ENCODE measurements around the gene PGLYRP1. TPM values are rescaled to one million over a fixed set of nuclear protein-coding genes. Genes with fewer than 3 reads are reported as not detected.

Gene PGLYRP1
- total RNA-seq, 2 donors from 2014 or later: not detected

- DNase-seq (ENCODE audit: low spot score): no peak
- intact Hi-C loops (cut with DNase I): loop anchor here (2.0 to 5.0 kb wide), 2 partner anchors 163 to 241 kb away; no protein-coding TSS in a partner anchor
- WGBS: 73% methylated on average over 3 of the region's 3 CpGs
- H3K9me3 ChIP-seq: no peaks in the 10 kb centered on the region
- H3K27me3 ChIP-seq (replicated peaks; ENCODE audit: insufficient read depth): no peaks in the 10 kb centered on the region
- no peaks in the 10 kb centered on the region for H3K4me1 ChIP-seq (replicated peaks)
- no peak overlapping the region for H3K4me3 ChIP-seq
- no peak overlapping the region for H3K27ac ChIP-seq
- no peak for TF ChIP-seq POLR2AphosphoS5 (IDR thresholded peaks at IDR 0.05)
- TF ChIP-seq CTCF (IDR thresholded peaks at IDR 0.05): no peak
- TF ChIP-seq POLR2A (IDR thresholded peaks at IDR 0.05): no peak
- H3K36me3 ChIP-seq: no peaks in the 10 kb centered on the region
Observed at GRCh38 chr19:46025835-46026234, 3.0 kb upstream of the PGLYRP1 start.

- intact Hi-C loops (cut with DNase I): no loop called here
- no peak overlapping the region for H3K4me3 ChIP-seq
- no peaks in the 10 kb centered on the region for H3K9me3 ChIP-seq
- no peaks in the 10 kb centered on the region for H3K4me1 ChIP-seq (replicated peaks)
- no peaks in the 10 kb centered on the region for H3K27me3 ChIP-seq (replicated peaks; ENCODE audit: insufficient read depth)
- 63% methylated on average over 11 of the region's 11 CpGs for WGBS
- no peak for TF ChIP-seq CTCF (IDR thresholded peaks at IDR 0.05)
- no peak for TF ChIP-seq POLR2AphosphoS5 (IDR thresholded peaks at IDR 0.05)
- no peak for TF ChIP-seq POLR2A (IDR thresholded peaks at IDR 0.05)
- no peaks in the 10 kb centered on the region for H3K36me3 ChIP-seq
- no peak overlapping the region for H3K27ac ChIP-seq
- no peak for DNase-seq (ENCODE audit: low spot score)
Observed at GRCh38 chr19:46023311-46023779, 492 bp upstream of the PGLYRP1 start.

- 55% methylated on average over 12 of the region's 12 CpGs for WGBS
- no peaks in the 10 kb centered on the region for H3K4me1 ChIP-seq (replicated peaks)
- H3K4me3 ChIP-seq: no peak overlapping the region
- no peak for TF ChIP-seq POLR2AphosphoS5 (IDR thresholded peaks at IDR 0.05)
- TF ChIP-seq POLR2A (IDR thresholded peaks at IDR 0.05): no peak
- TF ChIP-seq CTCF (IDR thresholded peaks at IDR 0.05): no peak
- H3K27ac ChIP-seq: no peak overlapping the region
- no peak for DNase-seq (ENCODE audit: low spot score)
- H3K27me3 ChIP-seq (replicated peaks; ENCODE audit: insufficient read depth): no peaks in the 10 kb centered on the region
- H3K9me3 ChIP-seq: no peaks in the 10 kb centered on the region
- no peaks in the 10 kb centered on the region for H3K36me3 ChIP-seq
- intact Hi-C loops (cut with DNase I): no loop called here
Observed at GRCh38 chr19:46022061-46022430, 807 bp downstream of the PGLYRP1 start.

- no peaks in the 10 kb centered on the region for H3K36me3 ChIP-seq
- H3K9me3 ChIP-seq: no peaks in the 10 kb centered on the region
- H3K4me3 ChIP-seq: no peak overlapping the region
- no peaks in the 10 kb centered on the region for H3K27me3 ChIP-seq (replicated peaks; ENCODE audit: insufficient read depth)
- TF ChIP-seq CTCF (IDR thresholded peaks at IDR 0.05): peak in 2 of 4 experiments; percentile 28 to 51
- no peak for TF ChIP-seq POLR2A (IDR thresholded peaks at IDR 0.05)
- TF ChIP-seq POLR2AphosphoS5 (IDR thresholded peaks at IDR 0.05): peak; percentile 19
- intact Hi-C loops (cut with DNase I): no loop called here
- WGBS: 43% methylated on average over 11 of the region's 11 CpGs
- peak; percentile 58 for DNase-seq (ENCODE audit: low spot score)
- no peak overlapping the region for H3K27ac ChIP-seq
- H3K4me1 ChIP-seq (replicated peaks): no peaks in the 10 kb centered on the region
Observed at GRCh38 chr19:46021531-46022041, 1.3 kb downstream of the PGLYRP1 start.

GRCh38 chr19:46020819-46021125 lies 2.1 kb downstream of the PGLYRP1 start:
- Histone ChIP-seq H3K36me3 (no peaks in the 10 kb centered on the region), H3K4me3 (no peak overlapping the region), H3K27me3 (replicated peaks; ENCODE audit: insufficient read depth) (no peaks in the 10 kb centered on the region), H3K9me3 (no peaks in the 10 kb centered on the region), H3K4me1 (replicated peaks) (peaks cover 5% of the 10 kb centered on the region), H3K27ac (no peak overlapping the region)
- TF ChIP-seq POLR2A (IDR thresholded peaks at IDR 0.05): no peak
- no peak for TF ChIP-seq POLR2AphosphoS5 (IDR thresholded peaks at IDR 0.05)
- TF ChIP-seq CTCF (IDR thresholded peaks at IDR 0.05): no peak
- 87% methylated on average over 7 of the region's 7 CpGs for WGBS
- DNase-seq (ENCODE audit: low spot score): no peak
- intact Hi-C loops (cut with DNase I): no loop called here
